HepG2 (cell line): ENCODE data around the gene DDX17. TPM values are rescaled to one million over a fixed set of nuclear protein-coding genes. Genes with fewer than 3 reads are reported as not detected.

Experiments used
- ATAC-seq: fragments of 200-7000 bp; cut with Tn5 transposase; 3 replicates; pipeline ENCODE4 v1.9.1; 2020; ENCODE audit warnings: mild to moderate bottlenecking, moderate library complexity
- BruUV-seq: library from RNA; stranded (reverse); fragments of 400-500 nt; replicated peaks from 2 replicates; lab custom pipeline; 2021; lab: Mats Ljungman, UMichigan
- CTCF ChIA-PET: fragments of 300-600 bp; formaldehyde crosslinking; extraction: SDS; loops from one replicate; lab custom pipeline; 2021; ENCODE audit warnings: low total read pairs, inconsistent platforms, low intra/inter-chr PET ratio; lab: Yijun Ruan, JAX
- POLR2A ChIA-PET: fragments of 350-600 bp; sonication (Branson Sonifier 250); formaldehyde crosslinking; loops from one replicate; lab custom pipeline; 2020; ENCODE audit warnings: antibody characterized with exemption, inconsistent platforms; lab: Yijun Ruan, JAX
- DNase-seq: peaks from one replicate; pipeline ENCODE4 v3.0.0-alpha.2; 2015; ENCODE audit warnings: low spot score
- FAIRE-seq: peaks from 3 replicates; lab custom pipeline; 2011; peaks lifted over from hg19 to GRCh38; lab: Jason Lieb, UNC
- H2AFZ ChIP-seq: one replicate; pipeline ENCODE4 v1.6.1; 2011; ENCODE audit warnings: low read length, inconsistent platforms
- H3K27ac ChIP-seq: fragments of 300-600 bp; 3 replicates; pipeline ENCODE4 v1.8.0; 2011; ENCODE audit warnings: mixed run types, mild to moderate bottlenecking, mixed read lengths, low read length, inconsistent platforms; ENCODE audit not compliant: insufficient read depth; ENCODE audit errors: extremely low read length
- H3K27me3 ChIP-seq, 2 experiments: fragments of 200-600 bp in 1 of 2; 2 replicates in 1 of 2; 3 replicates in 1 of 2; pipeline versions ENCODE4 v1.6.0 to v1.8.0; 2011; ENCODE audit warnings: low read length in 2 of 2, mild to moderate bottlenecking in 2 of 2, moderate library complexity in 2 of 2, inconsistent platforms in 1 of 2; ENCODE audit not compliant: insufficient read depth in 2 of 2, control insufficient read depth in 1 of 2
- H3K36me3 ChIP-seq, 2 experiments: fragments of 200-600 bp in 1 of 2; replicated peaks in 1 of 2; 2 replicates in 1 of 2; 3 replicates in 1 of 2; pipeline versions ENCODE4 v1.5.1 to v1.8.0; 2011; ENCODE audit warnings: low read length in 2 of 2, inconsistent platforms in 1 of 2; ENCODE audit not compliant: insufficient read depth in 2 of 2, control insufficient read depth in 1 of 2
- H3K4me1 ChIP-seq: 2 replicates; pipeline ENCODE4 v1.5.1; 2012; ENCODE audit warnings: low read length, inconsistent platforms; ENCODE audit not compliant: insufficient read depth
- H3K4me2 ChIP-seq: 2 replicates; pipeline ENCODE4 v1.6.0; 2011; ENCODE audit warnings: low read depth, low read length, inconsistent platforms
- H3K4me3 ChIP-seq, 3 experiments: fragments of 200-600 bp in 1 of 3; sonication (generic), shearing (Covaris generic) in 1 of 3; replicated peaks in 1 of 3; 2 replicates each; pipeline ENCODE4 v1.5.1; 2011 to 2016; ENCODE audit warnings: low read length in 3 of 3, inconsistent platforms in 2 of 3, low read depth in 2 of 3, mild to moderate bottlenecking in 2 of 3, control low read depth in 1 of 3, mixed read lengths in 1 of 3; ENCODE audit not compliant: insufficient read depth in 1 of 3
- H3K79me2 ChIP-seq: one replicate; pipeline ENCODE4 v1.6.1; 2011; ENCODE audit warnings: low read length, inconsistent platforms; ENCODE audit not compliant: insufficient read depth
- H3K9ac ChIP-seq: 2 replicates; pipeline ENCODE4 v1.6.0; 2011; ENCODE audit warnings: mild to moderate bottlenecking, low read depth, low read length, inconsistent platforms; ENCODE audit not compliant: insufficient read depth
- H3K9me3 ChIP-seq: 2 replicates; pipeline ENCODE4 v1.5.1; 2012; ENCODE audit warnings: mild to moderate bottlenecking, low read length
- H4K20me1 ChIP-seq: 2 replicates; pipeline ENCODE4 v1.6.0; 2011; ENCODE audit warnings: inconsistent platforms, mild to moderate bottlenecking, low read length, moderate library complexity; ENCODE audit not compliant: insufficient read depth
- ARID5B ChIP-seq: IDR thresholded peaks from 2 replicates; pipeline ENCODE4 v1.4.0; 2020; ENCODE audit warnings: mild to moderate bottlenecking, missing genetic modification reagents
- FOXO4 ChIP-seq: sonication (generic); formaldehyde crosslinking; conservative IDR thresholded peaks from 2 replicates; pipeline ENCODE4 v1.8.1; 2023; ENCODE audit warnings: missing genetic modification reagents
- HMGXB3 ChIP-seq: sonication (generic); formaldehyde crosslinking; IDR thresholded peaks from 2 replicates; pipeline ENCODE4 v1.4.0; 2020; ENCODE audit warnings: missing genetic modification reagents, borderline replicate concordance
- NR2F1 ChIP-seq, 2 experiments: fragments of 450-650 bp in 1 of 2; formaldehyde crosslinking in 1 of 2; IDR thresholded peaks; 2 replicates each; pipeline versions ENCODE4 v1.5.0 to v1.6.1; 2016 to 2020; ENCODE audit warnings: mild to moderate bottlenecking in 1 of 2, missing compliant biosample characterization in 1 of 2, missing genetic modification reagents in 1 of 2, moderate library complexity in 1 of 2
- RAD51 ChIP-seq: fragments of 450-650 bp; IDR thresholded peaks from 2 replicates; pipeline ENCODE4 v1.6.1; 2016; ENCODE audit warnings: borderline replicate concordance
- STAG1 ChIP-seq: sonication (generic); formaldehyde crosslinking; IDR thresholded peaks from 2 replicates; pipeline ENCODE4 v1.4.0; 2020; ENCODE audit warnings: missing genetic modification reagents
- ZBTB7A ChIP-seq: sonication (generic); formaldehyde crosslinking; IDR thresholded peaks from 2 replicates; pipeline ENCODE4 v1.8.0; 2022; ENCODE audit warnings: mild to moderate bottlenecking, missing genetic modification reagents
- ZNF589 ChIP-seq: sonication (generic); formaldehyde crosslinking; conservative IDR thresholded peaks from 2 replicates; pipeline ENCODE4 v1.8.0; 2022; ENCODE audit warnings: mild to moderate bottlenecking, moderate library complexity, missing genetic modification reagents
- ZNF597 ChIP-seq: sonication (generic); formaldehyde crosslinking; IDR thresholded peaks from 2 replicates; pipeline ENCODE4 v1.5.0; 2020; ENCODE audit warnings: missing genetic modification reagents
- ZNF746 ChIP-seq: sonication (generic); formaldehyde crosslinking; IDR thresholded peaks from 2 replicates; pipeline ENCODE4 v1.8.0; 2022; ENCODE audit warnings: mild to moderate bottlenecking, missing genetic modification reagents
- ZNF777 ChIP-seq: sonication (generic); formaldehyde crosslinking; IDR thresholded peaks from 2 replicates; pipeline ENCODE4 v1.4.0; 2020; ENCODE audit warnings: missing genetic modification reagents
- WGBS: methylation state at CpG from one replicate; pipeline ENCODE4 v1.1.6; 2017; ENCODE audit warnings: low lambda C conversion rate; 5-methylcytosine and 5-hydroxymethylcytosine counted together
- in situ Hi-C: cut with HindIII; loops from 2 replicates; pipeline ENCODE4 v1.10.0; 2017; ENCODE audit warnings: low pct_unique_long_range_greater_than_20kb; ENCODE audit not compliant: extremely low pct_ligation_motif_present
- intact Hi-C: fragments of 100-400 bp; cut with micrococcal nuclease; formaldehyde crosslinking; loops from one replicate; pipeline ENCODE4 v1.10.0; 2022; ENCODE audit not compliant: unreplicated experiment
- polyA plus RNA-seq, 8 experiments: library from polyadenylated mRNA; depleted of rRNA in 3 of 8; stranded (reverse) in 7 of 8; unstranded in 1 of 8; fragments of >200 nt; fragmentation: Illumina TruSeq in 4 of 8; extraction: Trizol in 4 of 8; gene quantifications; 2 replicates each; pipeline versions ENCODE4 v1.2.1 to v1.2.3, GENCODE V29; 2011 to 2016; ENCODE audit warnings: low read depth in 4 of 8, missing spikeins in 1 of 8, mixed read lengths in 1 of 8; ENCODE audit not compliant: insufficient read depth in 1 of 8
- total RNA-seq, 5 experiments: library from RNA; depleted of rRNA; stranded (reverse); fragments of >200 nt; fragmentation: Illumina TruSeq; extraction: Trizol; gene quantifications; 2 replicates each; pipeline ENCODE4 v1.2.3, GENCODE V29; 2016; ENCODE audit warnings: low read depth in 1 of 5

Gene DDX17
- total and polyA plus RNA-seq, 2 of the 13 experiments (the other 11 are each of a cell fraction or from before 2014, with no cell fraction given), result 238 to 344 TPM

- TF ChIP-seq ARID5B (CRISPR knock-in tag) (peak; percentile 49; the same call in 1 of the 2 replicates), ZNF589 (CRISPR knock-in tag) (no peak)
These were observed 44.6 kb downstream of the DDX17 start (continued) for GRCh38 chr22:38461414-38462081.

- DNase-seq (no peak), ATAC-seq (peak; percentile 7), FAIRE-seq (no peak)
- H3K36me3 ChIP-seq, result no peaks in the 10 kb centered on the region
- in situ Hi-C loops (no loop called here), intact Hi-C loops (loop anchor here (5.0 kb wide), 1 partner anchor 46 kb away; the partner anchor contains the start of gene DDX17)
- H3K4me3 ChIP-seq, result peak overlapping the region in 1 of 3 experiments; percentile 52; a peak in 1 of 6 replicates
- WGBS, result 0% methylated on average over 1 of the region's 9 CpGs
- ChIA-PET CTCF (no interaction called here), POLR2A (no interaction called here)
- no TSS peak for BruUV-seq
- H3K9ac ChIP-seq, result no peak overlapping the region
- no peaks in the 10 kb centered on the region for H3K9me3 ChIP-seq
- peaks cover 6 to 50% of the 10 kb centered on the region in 2 experiments; a peak in 4 of 5 replicates for H3K27me3 ChIP-seq
- H3K4me1 ChIP-seq, result peaks cover 62% of the 10 kb centered on the region
- no peak overlapping the region for H3K27ac ChIP-seq
- H4K20me1 ChIP-seq, result no peaks in the 10 kb centered on the region
- peak overlapping the region; percentile 56 for H3K4me2 ChIP-seq
- no peaks in the 10 kb centered on the region for H3K79me2 ChIP-seq
- H2AFZ ChIP-seq, result no peak overlapping the region
- TF ChIP-seq NR2F1 (CRISPR knock-in tag; IDR thresholded peaks at IDR 0.05) (no peak), FOXO4 (no peak), ZNF597 (CRISPR knock-in tag) (no peak), RAD51 (no peak), ZBTB7A (CRISPR knock-in tag) (no peak), STAG1 (no peak), HMGXB3 (no peak), ZNF746 (CRISPR knock-in tag) (no peak), ZNF777 (CRISPR knock-in tag) (no peak)
These were observed 45.1 kb downstream of the DDX17 start for GRCh38 chr22:38461057-38461413.
